KMS-11 (cell line): ENCODE results near the gene CLTA.

ENCODE experiments used
- H2AFZ ChIP-seq: fragments of 200-600 bp; sonication (generic); 2 replicates; pipeline ENCODE4 v1.6.1; 2016; ENCODE audit warnings: antibody characterized with exemption, mixed run types, low read depth
- H3K27ac ChIP-seq: fragments of 200-600 bp; sonication (generic); 2 replicates; pipeline ENCODE4 v1.6.1; 2016; ENCODE audit warnings: mild to moderate bottlenecking, mixed run types
- H3K27me3 ChIP-seq: fragments of 200-600 bp; sonication (generic); 2 replicates; pipeline ENCODE4 v1.6.1; 2017; ENCODE audit warnings: mild to moderate bottlenecking, low read depth, mixed run types, moderate library complexity; ENCODE audit not compliant: insufficient read depth
- H3K36me3 ChIP-seq: fragments of 200-600 bp; sonication (generic); 2 replicates; pipeline ENCODE4 v1.6.1; 2017; ENCODE audit warnings: mild to moderate bottlenecking, mixed run types; ENCODE audit not compliant: insufficient read depth
- H3K4me1 ChIP-seq: fragments of 200-600 bp; sonication (generic); 2 replicates; pipeline ENCODE4 v1.6.1; 2016; ENCODE audit warnings: mild to moderate bottlenecking, low read depth, mixed run types; ENCODE audit not compliant: poor library complexity, severe bottlenecking
- H3K4me2 ChIP-seq: fragments of 200-600 bp; sonication (generic); 2 replicates; pipeline ENCODE4 v1.7.0; 2016; ENCODE audit warnings: mild to moderate bottlenecking, mixed run types
- H3K4me3 ChIP-seq: fragments of 200-600 bp; sonication (generic); IDR thresholded peaks from 2 replicates; pipeline ENCODE4 v1.6.1; 2017; ENCODE audit warnings: low read depth, low read length, mixed read lengths; ENCODE audit not compliant: insufficient read depth
- H3K79me2 ChIP-seq: fragments of 200-600 bp; sonication (generic); 2 replicates; pipeline ENCODE4 v1.6.1; 2016; ENCODE audit warnings: low read depth, mixed run types; ENCODE audit not compliant: insufficient read depth
- H3K9ac ChIP-seq: fragments of 200-600 bp; sonication (generic); 2 replicates; pipeline ENCODE4 v1.6.1; 2016; ENCODE audit warnings: mild to moderate bottlenecking, mixed run types
- H4K20me1 ChIP-seq: fragments of 200-600 bp; sonication (generic); 2 replicates; pipeline ENCODE4 v1.6.1; 2016; ENCODE audit warnings: mild to moderate bottlenecking, mixed run types; ENCODE audit not compliant: insufficient read depth
- CTCF ChIP-seq: fragments of 200-600 bp; sonication (generic); conservative IDR thresholded peaks from 2 replicates; pipeline ENCODE4 v1.6.1; 2017; ENCODE audit warnings: low read depth, mild to moderate bottlenecking, antibody characterized with exemption, low read length, moderate library complexity, mixed read lengths

CLTA gene

GRCh38 chr9:36187414-36187813, 3.3 kb upstream of the CLTA start:
- H3K4me3 ChIP-seq: no peak overlapping the region
- H3K4me2 ChIP-seq: peak overlapping the region; percentile 48
- peak overlapping the region; percentile 52; the same call in 1 of the 2 replicates for H2AFZ ChIP-seq
- H3K27me3 ChIP-seq: no peaks in the 10 kb centered on the region
- H3K79me2 ChIP-seq: peaks cover 17% of the 10 kb centered on the region
- H3K9ac ChIP-seq: no peak overlapping the region
- no peak overlapping the region for H3K27ac ChIP-seq
- peaks cover 30% of the 10 kb centered on the region for H3K4me1 ChIP-seq
- 0 out of 2 replicates have a peak, but pooled peaks cover 10% of the 10 kb centered on the region for H4K20me1 ChIP-seq
- TF ChIP-seq CTCF: no peak
- no peaks in the 10 kb centered on the region for H3K36me3 ChIP-seq

GRCh38 chr9:36188212-36188611, 2.5 kb upstream of the CLTA start:
- Histone ChIP-seq H3K79me2 (peaks cover 25% of the 10 kb centered on the region), H3K36me3 (no peaks in the 10 kb centered on the region), H3K27ac (no peak overlapping the region), H2AFZ (no peak overlapping the region), H3K9ac (no peak overlapping the region), H3K27me3 (no peaks in the 10 kb centered on the region), H3K4me2 (no peak overlapping the region), H3K4me3 (no peak overlapping the region), H4K20me1 (0 out of 2 replicates have a peak, but pooled peaks cover 15% of the 10 kb centered on the region), H3K4me1 (peaks cover 38% of the 10 kb centered on the region)
- TF ChIP-seq CTCF: no peak

- peak overlapping the region; percentile 95 for H3K4me2 ChIP-seq
- H3K4me1 ChIP-seq: peaks cover 52% of the 10 kb centered on the region
- TF ChIP-seq CTCF: no peak; the same call in 1 of the 2 replicates
- peaks cover 42% of the 10 kb centered on the region for H3K79me2 ChIP-seq
- no peaks in the 10 kb centered on the region; the same call in 1 of the 2 replicates for H3K36me3 ChIP-seq
- peak overlapping the region; percentile 73 for H3K27ac ChIP-seq
- H4K20me1 ChIP-seq: peaks cover 28% of the 10 kb centered on the region
- H3K9ac ChIP-seq: peak overlapping the region; percentile 83; the same call in 1 of the 2 replicates
- H3K4me3 ChIP-seq: no peak overlapping the region
- peak overlapping the region; percentile 80 for H2AFZ ChIP-seq
- H3K27me3 ChIP-seq: no peaks in the 10 kb centered on the region
Measured at GRCh38 chr9:36189976-36190375, 745 bp upstream of the CLTA start.

GRCh38 chr9:36191290-36191645, 547 bp downstream of the CLTA start:
- Histone ChIP-seq H3K9ac (peak overlapping the region; percentile 83), H2AFZ (peak overlapping the region; percentile 80), H3K4me3 (no peak overlapping the region), H3K4me1 (peaks cover 52% of the 10 kb centered on the region), H3K36me3 (no peaks in the 10 kb centered on the region; the same call in 1 of the 2 replicates), H3K79me2 (peaks cover 55% of the 10 kb centered on the region), H3K4me2 (peak overlapping the region; percentile 100), H3K27ac (peak overlapping the region; percentile 73), H4K20me1 (peaks cover 31% of the 10 kb centered on the region), H3K27me3 (no peaks in the 10 kb centered on the region)
- no peak for TF ChIP-seq CTCF
